Astrocyte (in vitro differentiated cells and primary cell): Measurements from ENCODE around the gene ALDH3B2. TPM values are rescaled to one million over a fixed set of nuclear protein-coding genes. Genes with fewer than 3 reads are reported as not detected.

Experiments
- DNase-seq: peaks from one replicate; pipeline ENCODE4 v3.0.0-alpha.2; 2010; ENCODE audit warnings: low read depth
- FAIRE-seq: peaks from 2 replicates; lab custom pipeline; 2011; peaks lifted over from hg19 to GRCh38; lab: Jason Lieb, UNC
- H2AFZ ChIP-seq: 2 replicates; pipeline ENCODE4 v1.6.0; 2012; ENCODE audit warnings: low read depth, low read length, inconsistent platforms
- H3K27ac ChIP-seq: 2 replicates; pipeline ENCODE4 v1.5.1; 2011; ENCODE audit warnings: low read depth, low read length, inconsistent platforms
- H3K27me3 ChIP-seq: 2 replicates; pipeline ENCODE4 v1.6.0; 2011; ENCODE audit warnings: low read length, inconsistent platforms; ENCODE audit not compliant: insufficient read depth
- H3K36me3 ChIP-seq: 2 replicates; pipeline ENCODE4 v1.5.1; 2011; ENCODE audit warnings: low read length, inconsistent platforms; ENCODE audit not compliant: insufficient read depth
- H3K4me1 ChIP-seq: 2 replicates; pipeline ENCODE4 v1.5.1; 2011; ENCODE audit warnings: low read length, inconsistent platforms; ENCODE audit not compliant: insufficient read depth
- H3K4me2 ChIP-seq: 2 replicates; pipeline ENCODE4 v1.6.0; 2012; ENCODE audit warnings: low read length, inconsistent platforms
- H3K4me3 ChIP-seq: 2 replicates; pipeline ENCODE4 v1.5.1; 2011; ENCODE audit warnings: low read depth, mild to moderate bottlenecking, low read length, inconsistent platforms; ENCODE audit not compliant: insufficient read depth
- H3K79me2 ChIP-seq: 2 replicates; pipeline ENCODE4 v1.6.0; 2012; ENCODE audit warnings: mild to moderate bottlenecking, low read length, inconsistent platforms; ENCODE audit not compliant: insufficient read depth
- H3K9ac ChIP-seq: 2 replicates; pipeline ENCODE4 v1.6.0; 2012; ENCODE audit warnings: mild to moderate bottlenecking, low read length, inconsistent platforms
- H3K9me3 ChIP-seq: 2 replicates; pipeline ENCODE4 v1.5.1; 2012; ENCODE audit warnings: low read depth, mild to moderate bottlenecking, low read length, inconsistent platforms; ENCODE audit not compliant: insufficient read depth
- H4K20me1 ChIP-seq: 2 replicates; pipeline ENCODE4 v1.6.0; 2012; ENCODE audit warnings: low read length, inconsistent platforms; ENCODE audit not compliant: insufficient read depth
- H3K27ac Mint-ChIP-seq: one replicate; pipeline ENCODE4 v1.8.0; 2021; ENCODE audit warnings: mild to moderate bottlenecking, mixed read lengths; ENCODE audit not compliant: unreplicated experiment
- H3K27me3 Mint-ChIP-seq: one replicate; pipeline ENCODE4 v1.8.0; 2021; ENCODE audit warnings: low read depth, mixed read lengths; ENCODE audit not compliant: unreplicated experiment
- H3K36me3 Mint-ChIP-seq: one replicate; pipeline ENCODE4 v1.8.0; 2021; ENCODE audit warnings: low read depth, mixed read lengths; ENCODE audit not compliant: unreplicated experiment
- H3K4me1 Mint-ChIP-seq: one replicate; pipeline ENCODE4 v1.8.0; 2021; ENCODE audit warnings: low read depth, mixed read lengths; ENCODE audit not compliant: unreplicated experiment
- H3K4me3 Mint-ChIP-seq: one replicate; pipeline ENCODE4 v1.8.0; 2021; ENCODE audit warnings: mild to moderate bottlenecking, moderate library complexity, mixed read lengths; ENCODE audit not compliant: unreplicated experiment
- H3K9me3 Mint-ChIP-seq: one replicate; pipeline ENCODE4 v1.8.0; 2021; ENCODE audit warnings: mild to moderate bottlenecking, mixed read lengths; ENCODE audit not compliant: unreplicated experiment
- EZH2 ChIP-seq: IDR thresholded peaks from 2 replicates; pipeline ENCODE4 v1.6.1; 2012; ENCODE audit warnings: mild to moderate bottlenecking, low read length, inconsistent platforms; ENCODE audit not compliant: insufficient read depth
- total RNA-seq: library from RNA; stranded (reverse); gene quantifications from 2 replicates; pipeline ENCODE4 v1.2.1, GENCODE V29; 2021
- TF ChIP-seq, protein P1 (sequence below): IDR thresholded peaks from 2 replicates; pipeline ENCODE4 v1.5.1; 2011; ENCODE audit warnings: low read depth, mild to moderate bottlenecking, inconsistent platforms, low read length, moderate library complexity; ENCODE audit not compliant: insufficient read depth

Gene ALDH3B2
- total RNA-seq, 1 donor from 2014 or later: not detected

DNA sequence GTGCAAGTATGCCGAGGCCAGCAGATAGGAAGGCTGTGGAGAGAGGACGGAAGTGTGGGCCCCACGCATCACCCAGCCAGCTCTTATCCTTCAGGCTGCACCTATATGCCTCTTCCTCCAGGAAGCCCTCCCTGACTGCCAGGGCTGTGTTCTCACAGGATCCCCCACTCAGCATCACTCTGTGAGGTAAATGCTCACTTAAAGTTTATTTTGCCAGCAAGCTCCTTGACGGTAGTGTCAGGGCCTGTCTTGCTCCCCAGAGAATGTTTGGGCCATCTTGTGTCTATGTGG is 39.2 kb downstream of the ALDH3B2 start:
- no peak overlapping the region for H3K27ac ChIP-seq
- no peaks in the 10 kb centered on the region for H4K20me1 ChIP-seq
- TF ChIP-seq EZH2: no peak
- TF ChIP-seq, protein P1, sequence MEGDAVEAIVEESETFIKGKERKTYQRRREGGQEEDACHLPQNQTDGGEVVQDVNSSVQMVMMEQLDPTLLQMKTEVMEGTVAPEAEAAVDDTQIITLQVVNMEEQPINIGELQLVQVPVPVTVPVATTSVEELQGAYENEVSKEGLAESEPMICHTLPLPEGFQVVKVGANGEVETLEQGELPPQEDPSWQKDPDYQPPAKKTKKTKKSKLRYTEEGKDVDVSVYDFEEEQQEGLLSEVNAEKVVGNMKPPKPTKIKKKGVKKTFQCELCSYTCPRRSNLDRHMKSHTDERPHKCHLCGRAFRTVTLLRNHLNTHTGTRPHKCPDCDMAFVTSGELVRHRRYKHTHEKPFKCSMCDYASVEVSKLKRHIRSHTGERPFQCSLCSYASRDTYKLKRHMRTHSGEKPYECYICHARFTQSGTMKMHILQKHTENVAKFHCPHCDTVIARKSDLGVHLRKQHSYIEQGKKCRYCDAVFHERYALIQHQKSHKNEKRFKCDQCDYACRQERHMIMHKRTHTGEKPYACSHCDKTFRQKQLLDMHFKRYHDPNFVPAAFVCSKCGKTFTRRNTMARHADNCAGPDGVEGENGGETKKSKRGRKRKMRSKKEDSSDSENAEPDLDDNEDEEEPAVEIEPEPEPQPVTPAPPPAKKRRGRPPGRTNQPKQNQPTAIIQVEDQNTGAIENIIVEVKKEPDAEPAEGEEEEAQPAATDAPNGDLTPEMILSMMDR: no peak
- no peak overlapping the region for H3K27ac Mint-ChIP-seq
- H3K36me3 ChIP-seq: no peaks in the 10 kb centered on the region
- no peaks in the 10 kb centered on the region for H3K79me2 ChIP-seq
- FAIRE-seq: no peak
- H3K4me1 ChIP-seq: peaks cover 4% of the 10 kb centered on the region
- no peaks in the 10 kb centered on the region for H3K36me3 Mint-ChIP-seq
- no peak for DNase-seq
- peaks cover 2% of the 10 kb centered on the region for H3K9me3 Mint-ChIP-seq
- no peak overlapping the region for H2AFZ ChIP-seq
- H3K27me3 Mint-ChIP-seq: peaks cover 12% of the 10 kb centered on the region
- H3K4me2 ChIP-seq: no peak overlapping the region
- H3K4me3 Mint-ChIP-seq: no peak overlapping the region
- H3K4me1 Mint-ChIP-seq: no peaks in the 10 kb centered on the region
- H3K9ac ChIP-seq: no peak overlapping the region
- no peaks in the 10 kb centered on the region for H3K9me3 ChIP-seq
- H3K4me3 ChIP-seq: no peak overlapping the region
- H3K27me3 ChIP-seq: no peaks in the 10 kb centered on the region

DNA sequence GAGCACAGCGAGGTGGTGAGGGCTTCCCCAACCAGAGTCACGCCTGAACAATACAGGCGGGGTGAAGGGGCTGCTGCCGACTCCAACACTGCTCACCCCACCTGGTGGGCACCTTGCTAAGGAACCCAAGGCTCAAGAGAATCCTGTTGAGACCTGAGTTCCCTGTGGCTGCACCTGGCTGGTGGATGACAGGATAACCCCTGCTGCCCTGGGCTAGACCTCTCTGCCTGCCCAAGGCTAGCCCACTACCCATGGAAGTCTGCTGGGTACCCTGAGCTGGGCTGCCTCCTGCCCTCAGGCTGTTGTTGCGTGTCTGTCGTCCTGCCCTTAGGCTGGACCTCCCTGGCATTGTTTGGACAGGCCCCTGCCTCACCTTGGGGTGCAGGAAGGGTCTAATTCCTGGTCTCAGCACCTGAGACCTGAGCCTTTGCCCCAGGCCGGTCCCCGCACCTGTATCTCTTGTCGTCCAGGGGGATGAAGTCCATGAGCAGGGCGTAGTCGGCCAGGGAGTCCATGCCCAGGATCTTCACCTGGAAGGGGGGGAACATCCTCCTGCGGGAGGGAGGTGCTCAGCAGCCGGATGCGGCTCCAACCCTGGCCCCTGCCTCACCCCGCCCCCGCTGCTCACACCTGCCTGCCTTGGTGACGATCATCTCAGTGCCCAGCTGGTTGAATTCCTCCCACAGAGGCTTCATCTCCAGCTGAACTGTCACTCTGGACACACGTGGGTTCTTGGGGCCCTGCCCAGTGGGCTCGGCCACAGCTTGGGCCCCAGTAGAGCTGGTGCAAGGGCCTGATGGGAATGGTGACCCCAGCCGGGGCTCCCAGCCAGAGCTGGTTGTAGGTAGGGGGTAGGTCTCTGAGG is 39.8 kb downstream of the ALDH3B2 start:
- Mint-ChIP-seq H3K36me3 (no peaks in the 10 kb centered on the region), H3K4me1 (no peaks in the 10 kb centered on the region), H3K27me3 (peaks cover 8% of the 10 kb centered on the region), H3K9me3 (peaks cover 2% of the 10 kb centered on the region), H3K27ac (no peak overlapping the region), H3K4me3 (no peak overlapping the region)
- Histone ChIP-seq H3K9ac (no peak overlapping the region), H4K20me1 (no peaks in the 10 kb centered on the region), H3K9me3 (no peaks in the 10 kb centered on the region), H3K27me3 (no peaks in the 10 kb centered on the region), H3K4me2 (no peak overlapping the region), H3K27ac (no peak overlapping the region), H3K4me3 (no peak overlapping the region), H3K4me1 (peaks cover 5% of the 10 kb centered on the region), H3K36me3 (no peaks in the 10 kb centered on the region), H3K79me2 (no peaks in the 10 kb centered on the region), H2AFZ (no peak overlapping the region)
- TF ChIP-seq EZH2: no peak
- TF ChIP-seq, protein P1: no peak
- no peak for FAIRE-seq
- DNase-seq: no peak

DNA sequence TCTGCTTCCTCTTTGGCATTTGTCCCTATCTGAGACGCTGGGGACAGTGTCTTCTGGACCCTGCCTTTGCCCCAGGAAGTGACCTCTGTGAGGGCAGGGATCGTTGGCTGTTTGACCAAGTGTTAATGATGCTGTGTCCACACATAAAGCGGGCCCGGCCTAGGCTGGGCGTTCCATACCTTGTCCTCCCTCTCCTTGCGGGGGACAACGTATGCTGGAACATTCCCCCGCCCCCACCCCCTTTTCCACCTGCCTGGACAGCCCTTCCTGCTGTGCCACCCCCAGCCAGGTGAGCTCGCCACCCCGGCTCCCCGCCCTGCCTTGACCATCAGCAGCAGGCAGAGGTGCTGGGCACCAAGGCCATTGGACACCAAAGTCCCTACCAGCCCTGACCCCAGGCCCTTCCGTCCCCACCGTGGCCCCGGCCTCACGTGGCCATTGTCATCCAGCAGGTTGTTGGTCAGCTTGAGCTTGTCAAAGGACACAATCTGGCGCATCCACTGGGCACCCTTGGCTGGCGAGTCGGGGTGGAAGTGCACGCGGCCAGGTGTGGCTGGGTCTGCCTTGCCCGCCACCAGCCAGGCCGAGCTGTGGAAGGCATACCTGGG is 40.6 kb downstream of the ALDH3B2 start:
- TF ChIP-seq, protein P1: no peak
- no peak for TF ChIP-seq EZH2
- no peaks in the 10 kb centered on the region for H3K9me3 ChIP-seq
- H4K20me1 ChIP-seq: no peaks in the 10 kb centered on the region
- DNase-seq (no peak), FAIRE-seq (no peak)
- H3K9ac ChIP-seq: no peak overlapping the region
- Mint-ChIP-seq H3K4me3 (no peak overlapping the region), H3K27me3 (peaks cover 8% of the 10 kb centered on the region), H3K27ac (no peak overlapping the region), H3K36me3 (no peaks in the 10 kb centered on the region), H3K9me3 (peaks cover 2% of the 10 kb centered on the region), H3K4me1 (no peaks in the 10 kb centered on the region)
- H3K27ac ChIP-seq: no peak overlapping the region
- no peak overlapping the region for H3K4me2 ChIP-seq
- H3K27me3 ChIP-seq: no peaks in the 10 kb centered on the region
- peaks cover 8% of the 10 kb centered on the region for H3K4me1 ChIP-seq
- H3K4me3 ChIP-seq: no peak overlapping the region
- no peaks in the 10 kb centered on the region for H3K36me3 ChIP-seq
- no peaks in the 10 kb centered on the region for H3K79me2 ChIP-seq
- no peak overlapping the region for H2AFZ ChIP-seq
